Glomerular visceral epithelial cell (primary cell): Measurements from ENCODE around the gene TESK2.
"Not testable (repeated sequence)": the region's sequence is repeated elsewhere in the genome, so short reads cannot be mapped to it uniquely, and the experiment has no call there.

ENCODE experiments used
- DNase-seq: peaks from one replicate; pipeline ENCODE4 v3.0.0-alpha.2; 2016; ENCODE audit errors: extremely low spot score

The TESK2 gene

DNA sequence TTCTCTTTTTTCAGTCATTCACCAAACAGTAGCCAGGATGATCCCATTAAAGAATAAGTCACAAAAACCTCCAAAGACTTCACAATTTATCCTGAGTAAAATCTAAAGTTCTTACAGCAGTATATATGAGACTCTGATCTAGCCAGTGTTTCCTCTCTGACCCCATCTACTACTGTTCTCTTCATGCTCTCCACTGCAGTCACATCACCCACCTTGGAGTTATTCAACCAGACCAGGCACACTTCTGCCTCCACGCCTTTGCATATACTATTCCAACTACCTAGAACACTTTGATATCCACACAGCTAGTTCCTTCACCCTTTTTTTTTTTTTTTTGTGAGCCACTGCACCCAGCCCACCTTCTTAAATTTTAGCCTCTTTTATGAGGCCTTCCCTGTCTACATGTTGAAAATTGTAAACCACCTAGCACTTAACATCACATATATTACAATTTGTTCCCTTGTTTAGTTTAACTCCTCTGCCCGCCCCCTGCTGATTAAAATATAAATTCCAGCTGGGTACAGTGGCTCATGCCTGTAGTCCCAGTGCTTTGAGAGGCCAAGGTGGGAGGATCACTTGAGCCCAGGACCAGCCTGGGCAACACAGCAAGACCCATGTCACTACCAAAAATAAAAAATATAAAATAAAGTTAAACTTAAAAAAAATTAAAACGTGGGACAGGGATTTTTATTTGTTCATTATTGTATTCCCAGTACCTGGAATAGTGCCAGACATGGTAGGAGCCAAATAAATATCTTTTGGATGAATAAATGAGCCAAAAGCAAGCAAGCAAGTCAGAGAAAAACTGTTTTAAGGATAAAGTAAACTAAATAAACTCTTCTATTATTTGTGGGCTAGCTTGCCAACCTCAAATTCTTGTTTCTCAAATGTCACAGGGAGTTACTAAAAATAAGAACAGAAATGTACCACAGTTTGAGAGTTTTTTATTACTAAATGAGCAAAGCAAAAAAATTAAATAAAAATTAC is 115.6 kb downstream of the TESK2 start:
- no peak for DNase-seq

DNA sequence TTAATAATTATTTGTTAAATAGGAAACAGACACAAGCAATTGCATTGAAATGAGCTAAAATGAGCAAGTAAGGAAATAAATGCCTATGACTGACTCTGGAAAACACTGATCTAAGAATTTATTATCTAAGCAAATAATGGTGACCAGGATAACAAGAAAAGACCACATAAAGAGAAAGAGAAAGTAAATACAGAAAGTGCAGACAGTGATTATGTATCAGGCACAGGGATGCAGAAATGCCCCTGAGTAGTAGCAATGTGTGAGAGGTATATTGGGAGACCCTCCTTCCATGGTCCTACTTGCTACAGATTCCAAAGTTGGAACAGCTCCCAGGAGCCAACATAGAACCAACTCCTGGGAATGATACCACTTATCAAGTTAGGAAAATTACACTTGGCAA is 117.4 kb downstream of the TESK2 start:
- DNase-seq: no peak

DNA sequence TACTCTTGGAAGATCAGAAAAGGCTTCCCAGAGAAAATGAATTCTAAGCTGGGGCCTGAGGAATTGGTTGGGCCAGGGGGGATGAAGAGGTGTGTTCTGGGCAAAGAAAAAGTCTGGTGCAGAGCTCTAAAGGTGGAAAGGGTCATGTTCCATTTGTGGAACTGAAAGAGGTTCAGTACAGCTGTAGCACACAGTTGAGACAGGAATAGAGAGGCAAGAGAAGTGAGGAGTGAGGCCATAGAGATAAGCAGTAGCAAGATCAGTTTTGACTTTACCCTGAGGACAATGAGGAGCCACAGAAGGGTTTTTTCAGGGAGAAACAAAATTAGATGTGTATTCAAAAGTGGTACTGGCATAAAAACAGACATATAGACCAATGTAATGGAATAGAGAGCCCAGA is 120.4 kb downstream of the TESK2 start:
- DNase-seq: no peak

DNA sequence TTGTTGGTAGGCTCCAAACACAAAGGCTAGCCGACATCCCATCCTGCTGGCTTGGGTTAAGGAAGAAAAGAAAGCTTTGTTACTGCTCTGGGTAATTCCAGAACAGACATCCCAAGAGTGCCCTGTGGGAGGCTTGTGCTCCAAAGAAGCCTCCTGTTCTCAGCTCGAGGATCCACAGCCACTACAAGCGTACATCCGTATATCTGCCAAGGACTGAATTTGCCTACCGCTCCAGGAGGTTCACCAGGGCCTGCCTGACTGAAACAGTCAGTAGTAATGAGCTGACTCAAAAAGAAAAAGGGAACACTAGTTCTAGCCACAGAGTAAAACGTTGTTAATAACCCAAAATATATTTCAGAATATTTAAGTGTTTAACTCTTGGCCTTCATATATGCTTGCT is 125.9 kb downstream of the TESK2 start:
- no peak for DNase-seq

DNA sequence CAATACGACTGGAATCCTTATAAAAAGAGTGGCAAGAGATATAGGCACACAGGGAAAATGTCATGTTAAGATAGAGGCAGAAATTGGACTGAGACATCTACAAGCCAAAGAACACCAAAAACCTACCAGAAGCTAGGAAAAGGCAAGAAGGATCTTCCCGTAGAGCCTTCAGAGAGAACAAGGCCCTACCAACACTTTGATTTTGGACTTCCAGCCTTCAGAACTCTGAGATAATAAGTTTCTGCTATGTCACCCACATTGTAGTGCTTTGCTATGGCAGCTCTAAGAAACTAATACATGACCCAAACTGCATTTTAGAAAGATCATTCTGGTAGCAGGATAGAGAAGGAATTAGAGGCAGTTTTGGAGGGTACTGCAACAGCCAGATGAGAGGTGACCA is 126.7 kb downstream of the TESK2 start:
- DNase-seq: no peak

DNA sequence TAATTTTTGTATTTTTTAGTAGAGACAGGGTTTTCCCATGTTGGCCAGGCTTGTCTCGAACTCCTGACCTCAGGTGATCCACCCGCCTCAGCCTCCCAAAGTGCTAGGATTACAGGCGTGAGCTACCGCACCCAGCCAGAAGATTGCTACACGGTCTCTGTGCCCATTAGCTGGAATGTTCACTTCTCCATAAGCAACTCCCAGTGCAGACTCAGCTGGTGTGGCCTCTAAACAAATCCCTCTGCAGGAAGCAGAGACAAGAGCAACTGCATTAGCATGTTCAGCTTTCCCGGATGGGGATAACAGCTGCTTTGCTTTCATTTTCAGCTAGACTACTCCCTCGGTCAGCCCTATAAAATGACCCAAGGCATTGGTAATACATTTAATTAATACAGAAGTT is 130.0 kb downstream of the TESK2 start:
- not testable (repeated sequence) for DNase-seq

DNA sequence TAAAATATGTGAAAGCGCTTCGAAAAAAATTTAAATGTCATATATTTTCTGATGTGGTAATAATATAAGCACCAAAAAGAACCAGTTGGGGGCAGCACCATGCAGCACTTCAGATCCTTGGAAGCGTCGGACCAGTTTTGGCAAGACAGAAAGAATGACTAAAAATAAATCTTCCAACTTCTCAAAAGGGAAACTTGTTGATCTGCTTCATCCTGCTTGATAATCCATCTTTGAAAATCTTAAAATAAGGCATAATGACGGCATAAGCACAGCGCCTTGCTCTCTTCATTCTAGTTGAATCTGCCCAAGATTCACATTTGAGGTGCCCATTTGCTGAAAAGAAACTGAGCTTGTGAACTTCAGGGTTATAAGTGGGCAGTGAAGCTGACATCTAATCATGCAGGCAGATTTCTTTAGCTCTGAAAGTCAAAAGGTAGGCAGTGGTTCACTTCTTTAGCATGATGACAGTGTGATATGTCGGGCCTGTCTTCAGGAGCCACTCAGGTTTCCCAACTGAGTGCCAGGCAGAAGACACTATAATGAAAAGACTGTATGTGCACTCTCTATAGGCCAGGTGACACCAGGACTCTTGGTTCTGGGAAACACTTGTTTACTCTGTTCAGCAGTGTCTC is 131.0 kb downstream of the TESK2 start:
- DNase-seq: peak; percentile 55

DNA sequence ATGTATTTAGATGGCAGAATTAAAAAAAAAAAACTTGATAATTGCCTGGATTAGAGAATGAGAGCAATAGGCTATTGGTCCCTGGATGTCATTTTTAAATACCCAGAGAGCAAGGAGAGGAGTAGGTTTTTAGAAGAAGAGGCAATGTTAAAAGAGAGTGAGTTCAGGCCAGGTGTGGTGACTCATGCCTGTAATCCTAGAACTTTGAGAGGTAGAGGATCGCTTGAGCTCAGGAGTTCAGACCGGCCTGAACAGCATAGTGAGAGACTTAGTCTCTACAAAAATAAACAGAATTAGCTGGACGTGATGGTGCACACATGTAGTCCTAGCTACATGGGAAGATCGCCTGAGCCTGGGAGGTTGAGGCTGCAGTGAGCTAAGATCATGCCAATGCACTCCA is 134.8 kb downstream of the TESK2 start:
- DNase-seq: no peak

DNA sequence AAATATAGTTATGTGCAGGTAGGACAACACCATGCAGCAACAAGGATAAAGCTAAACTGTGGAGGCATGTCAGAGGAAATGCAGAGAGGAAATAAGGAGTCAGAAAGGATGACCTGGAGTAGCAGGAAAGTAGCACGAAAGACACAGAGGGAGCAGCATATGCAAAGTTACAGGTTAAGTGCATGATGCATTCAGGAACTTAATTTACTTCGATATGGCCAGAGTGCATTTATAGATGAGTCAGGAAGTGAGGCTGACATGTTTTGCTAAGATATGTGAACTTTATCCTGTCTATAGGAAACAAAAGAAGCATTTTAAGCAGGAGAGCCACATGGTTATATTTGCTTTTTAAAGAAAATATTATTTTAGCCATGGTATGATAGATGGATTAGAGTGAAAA is 135.3 kb downstream of the TESK2 start:
- no peak for DNase-seq

DNA sequence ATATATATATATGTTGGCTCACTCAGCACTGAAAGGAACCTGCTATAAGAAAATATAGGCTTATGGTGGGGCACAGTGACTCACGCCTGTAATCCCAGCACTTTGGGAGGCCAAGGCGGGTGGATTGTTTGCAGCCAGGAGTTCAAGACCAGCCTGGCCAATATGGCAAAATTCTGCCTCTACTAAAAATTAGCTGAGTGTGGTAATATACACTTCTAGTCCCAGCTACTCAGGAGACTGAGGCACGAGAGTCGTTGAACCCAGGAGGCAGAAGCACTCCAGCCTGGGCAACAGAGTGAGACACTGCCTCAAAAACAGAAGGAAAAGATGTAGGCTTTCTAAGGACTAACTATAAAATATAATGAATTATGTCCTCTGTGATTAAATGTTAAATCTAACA is 136.1 kb downstream of the TESK2 start:
- DNase-seq: no peak

DNA sequence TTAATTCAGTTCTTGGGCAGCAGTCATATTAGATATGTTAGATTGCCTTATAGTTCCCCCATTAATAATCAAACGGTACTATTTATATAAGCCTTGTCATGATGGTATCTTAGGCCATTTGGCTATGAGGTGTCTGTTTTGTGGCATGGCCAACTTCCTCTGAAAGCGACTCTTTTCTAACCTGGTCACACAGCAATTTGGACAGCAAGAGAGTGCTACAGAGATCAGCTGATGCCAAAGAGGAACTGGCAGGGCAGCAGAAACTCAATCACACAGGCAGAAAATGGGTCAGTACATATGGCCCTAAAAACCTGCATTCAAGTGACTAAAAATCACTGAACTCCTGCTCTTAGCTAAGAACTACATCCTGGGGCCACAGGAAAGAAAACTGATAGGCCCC is 137.3 kb downstream of the TESK2 start:
- no peak for DNase-seq

DNA sequence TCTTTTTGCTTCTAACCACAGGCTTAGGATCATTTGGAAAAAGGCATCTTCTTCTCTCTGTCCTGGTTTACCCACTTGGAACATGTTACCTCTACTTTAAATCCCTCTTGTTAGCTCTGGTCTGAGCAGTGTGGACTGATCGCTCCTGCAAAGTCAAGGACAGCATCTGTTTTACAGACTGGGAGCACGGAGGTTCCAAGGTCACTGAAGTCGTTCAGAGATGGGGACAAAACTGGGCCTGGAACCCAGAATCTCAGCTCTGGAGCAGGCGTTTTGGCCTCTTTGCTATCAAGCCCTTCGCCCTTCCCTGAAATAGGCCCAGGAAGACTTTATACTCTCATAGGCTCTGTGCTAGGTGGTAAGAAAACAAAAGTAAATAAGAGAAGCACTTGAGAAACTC is 139.5 kb downstream of the TESK2 start:
- no peak for DNase-seq

DNA sequence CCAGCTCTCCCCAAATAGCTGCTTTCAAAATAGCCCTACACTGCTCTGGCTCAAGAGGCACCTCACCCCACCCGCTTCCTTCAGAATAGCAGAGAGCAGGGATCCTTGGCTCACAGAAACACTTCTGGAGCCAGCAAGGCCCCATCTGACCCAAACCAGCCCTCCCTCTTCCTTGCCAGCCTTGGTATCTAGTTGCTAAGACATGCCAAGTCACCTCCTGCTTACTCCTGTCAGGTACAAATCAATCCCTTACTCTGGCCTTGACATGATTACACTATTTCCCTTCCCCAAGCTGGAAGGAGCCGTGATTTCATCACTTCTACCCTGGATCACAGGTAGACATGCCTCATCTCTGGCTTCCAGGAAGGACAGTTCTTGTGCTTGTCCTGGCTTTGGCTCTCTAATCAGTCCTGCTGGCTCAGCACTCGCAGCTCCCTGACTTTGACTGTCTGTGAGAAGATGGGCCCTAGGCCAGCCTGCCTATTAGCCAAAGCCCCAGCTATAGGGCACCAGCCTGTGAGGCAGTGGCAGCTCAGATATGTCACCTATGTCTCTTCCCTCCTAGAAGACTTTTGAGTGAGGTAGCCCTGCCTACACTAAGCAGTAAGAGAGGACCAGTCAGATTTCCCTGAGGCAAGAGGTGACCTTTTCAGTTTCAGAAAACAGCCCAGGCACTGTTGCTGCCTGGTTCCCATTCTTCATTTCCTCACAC is 141.8 kb downstream of the TESK2 start:
- DNase-seq: no peak

DNA sequence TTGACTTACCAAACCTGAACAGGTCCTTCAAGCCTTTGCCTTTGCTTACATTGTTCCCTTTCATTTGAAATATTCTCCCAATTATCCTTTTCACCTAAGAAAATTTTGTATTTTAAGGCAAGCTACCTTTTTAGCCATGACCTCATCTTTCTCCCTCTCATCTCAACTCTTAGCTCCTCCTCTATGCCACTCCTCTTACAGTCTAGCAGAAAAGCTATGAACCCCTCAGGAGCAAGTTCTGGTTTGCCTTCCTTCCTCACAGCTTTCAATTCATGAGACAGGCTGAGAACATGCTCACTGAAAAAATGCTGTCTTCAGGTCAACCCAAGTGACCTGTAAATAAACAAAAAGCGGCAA is 142.4 kb downstream of the TESK2 start:
- DNase-seq: no peak

DNA sequence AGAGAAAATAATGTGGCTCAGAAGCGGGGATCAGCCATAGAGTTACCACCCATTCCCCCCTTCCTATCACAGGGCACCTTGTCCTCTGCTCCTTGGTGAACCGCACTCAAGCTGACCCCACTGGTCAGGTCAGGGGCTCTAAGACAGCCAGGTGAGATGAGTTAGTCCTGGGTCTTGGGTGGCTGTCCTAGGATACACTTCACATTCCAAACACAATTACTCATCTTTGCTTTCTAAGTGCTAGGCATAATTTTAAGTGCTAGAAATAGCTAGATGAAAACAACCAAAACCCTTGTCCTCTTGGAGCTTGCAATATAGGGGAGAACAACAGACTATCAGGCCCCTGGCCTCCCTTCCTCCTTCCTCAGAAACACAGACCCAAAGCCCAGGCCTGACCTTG is 142.9 kb downstream of the TESK2 start:
- DNase-seq: peak; percentile 38

DNA sequence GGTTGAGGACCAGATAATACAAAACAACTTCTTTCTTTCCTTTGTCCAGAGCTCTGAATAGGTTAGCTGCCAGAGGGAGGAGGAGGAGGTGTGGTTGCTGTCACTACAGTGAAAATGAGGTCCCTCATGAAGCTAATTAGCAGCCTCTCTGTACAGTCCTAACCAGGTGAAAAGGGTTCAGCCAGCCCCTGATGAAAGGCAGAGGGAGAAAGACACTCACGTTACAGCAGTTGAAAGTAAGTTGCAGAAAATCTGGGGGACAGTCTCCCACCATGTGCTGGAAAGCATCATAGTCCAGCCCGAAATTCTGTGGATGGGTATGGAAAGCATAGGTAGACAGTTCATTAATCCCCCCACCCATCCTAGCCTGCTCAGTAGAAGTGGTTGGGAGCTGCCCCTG is 144.5 kb downstream of the TESK2 start:
- no peak for DNase-seq

DNA sequence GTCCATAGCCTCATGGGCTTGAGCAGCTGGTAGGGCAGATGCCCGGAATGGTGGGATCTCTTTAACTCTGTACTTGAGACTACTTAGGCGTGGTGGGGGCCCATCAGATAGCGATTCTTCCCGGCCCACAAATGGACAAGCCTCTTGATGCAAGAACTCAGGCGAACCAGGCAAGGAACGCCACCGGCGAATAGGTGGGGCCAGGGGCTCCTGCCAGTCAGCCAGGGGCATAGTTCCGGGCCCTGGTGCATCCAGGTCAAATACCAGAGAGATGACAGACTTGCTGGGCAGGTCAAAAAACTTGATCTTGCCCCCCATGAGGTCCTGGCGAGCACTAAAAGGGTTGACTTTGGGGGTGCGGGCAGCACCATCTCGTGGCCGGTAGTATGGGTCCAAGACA is 145.9 kb downstream of the TESK2 start:
- no peak for DNase-seq

DNA sequence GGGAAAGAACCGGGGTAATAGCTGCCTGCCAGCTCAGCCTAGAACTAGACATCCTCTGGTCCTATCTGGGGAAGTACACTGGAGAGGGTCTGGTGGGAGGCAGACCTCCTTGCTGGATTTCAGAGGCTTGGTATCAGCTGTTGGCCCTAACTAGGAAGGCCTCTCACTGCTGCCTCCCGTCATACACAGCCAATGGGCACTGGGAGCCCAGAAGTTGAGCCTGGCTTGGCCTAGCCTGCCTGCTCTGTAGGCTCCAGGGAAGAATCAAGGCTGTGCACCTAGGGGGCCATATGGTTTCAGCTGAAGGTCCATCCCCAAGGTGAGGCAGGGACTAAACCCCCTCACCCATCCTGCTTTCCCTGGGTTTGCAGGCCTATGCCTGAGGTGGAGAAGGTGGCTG is 146.5 kb downstream of the TESK2 start:
- no peak for DNase-seq

DNA sequence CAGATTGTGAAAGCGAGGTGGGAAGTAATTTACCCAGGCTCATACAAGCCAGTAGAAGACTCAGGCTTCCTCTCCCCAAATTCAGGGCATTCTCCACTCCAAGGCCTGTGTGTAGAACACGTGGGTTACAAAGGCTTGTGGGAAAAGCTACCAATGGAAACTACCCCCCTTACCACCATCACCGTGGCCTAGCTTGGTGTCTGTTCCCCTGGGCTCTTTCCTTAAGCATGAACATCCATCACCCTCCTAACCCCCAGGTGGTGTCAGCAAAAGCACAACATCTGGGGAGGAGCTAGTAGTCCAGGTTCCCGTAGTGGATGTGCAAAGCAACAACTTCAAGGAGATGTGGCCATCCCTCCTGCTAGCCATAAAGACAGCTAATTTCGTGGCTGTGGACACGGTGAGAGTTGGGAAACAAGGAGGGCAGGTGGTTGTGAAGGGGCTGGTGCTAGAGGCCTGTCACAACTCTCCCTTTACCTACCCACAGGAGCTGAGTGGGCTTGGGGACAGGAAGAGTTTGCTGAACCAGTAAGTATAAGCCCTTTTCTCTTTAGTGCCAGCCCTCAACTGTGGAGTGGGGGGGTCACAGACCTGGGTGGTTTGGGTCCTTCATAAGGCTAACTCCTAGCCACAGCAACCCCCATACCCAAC is 150.0 kb downstream of the TESK2 start:
- peak; percentile 18 for DNase-seq

DNA sequence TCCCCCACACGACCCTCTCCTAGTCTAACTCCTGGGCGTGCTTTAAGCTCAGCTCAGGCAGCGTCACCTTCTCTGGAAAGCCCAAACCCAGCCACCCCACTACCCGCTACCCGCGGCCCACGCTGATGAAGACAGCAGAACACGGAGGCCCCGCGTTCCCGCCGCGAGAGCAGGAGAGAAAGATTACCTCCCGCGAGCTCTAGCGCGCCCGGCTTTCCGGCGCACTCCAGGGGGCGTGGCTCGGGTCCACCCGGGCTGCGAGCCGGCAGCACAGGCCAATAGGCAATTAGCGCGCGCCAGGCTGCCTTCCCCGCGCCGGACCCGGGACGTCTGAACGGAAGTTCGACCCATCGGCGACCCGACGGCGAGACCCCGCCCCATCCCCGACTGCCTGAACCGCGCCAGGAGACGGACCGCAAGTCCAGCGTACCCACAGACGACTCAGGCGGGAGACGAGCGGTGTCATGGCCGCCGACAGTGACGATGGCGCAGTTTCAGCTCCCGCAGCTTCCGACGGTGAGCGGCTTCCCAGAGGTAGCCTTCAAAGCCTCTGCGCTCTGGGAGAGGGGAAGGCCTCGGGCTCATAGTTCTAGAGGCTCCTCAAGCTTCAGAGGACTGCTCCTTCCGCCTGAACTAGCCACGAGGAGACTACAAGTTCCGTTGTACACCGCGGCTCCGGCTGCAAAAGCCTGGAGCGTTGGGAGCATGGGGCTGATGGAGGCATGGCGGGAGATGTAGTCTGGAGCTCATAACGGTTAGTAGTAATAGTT is 151.0 kb downstream of the TESK2 start, which contains the start of the genes MUTYH and TOE1:
Gene MUTYH, minus strand, starts transcription at position 652 of the 770 bp plus-strand sequence. CDS start 5,935 bp downstream, outside the sequence.
Gene TOE1, plus strand, starts transcription at position 382 of the 770 bp plus-strand sequence. Its CDS starts 83 bp downstream, at position 465.
- peak; percentile 95 for DNase-seq
